Measurements from ENCODE around the gene OPTC. TPM values are rescaled to one million over a fixed set of nuclear protein-coding genes. Genes with fewer than 3 reads are reported as not detected.
A peak's percentile ranks its signal among the peaks of the same experiment; 100 is the strongest.

Gene OPTC
- polyA plus RNA-seq, 2 of the 4 experiments (the other 2 are of a cell fraction), result not detected

DNA sequence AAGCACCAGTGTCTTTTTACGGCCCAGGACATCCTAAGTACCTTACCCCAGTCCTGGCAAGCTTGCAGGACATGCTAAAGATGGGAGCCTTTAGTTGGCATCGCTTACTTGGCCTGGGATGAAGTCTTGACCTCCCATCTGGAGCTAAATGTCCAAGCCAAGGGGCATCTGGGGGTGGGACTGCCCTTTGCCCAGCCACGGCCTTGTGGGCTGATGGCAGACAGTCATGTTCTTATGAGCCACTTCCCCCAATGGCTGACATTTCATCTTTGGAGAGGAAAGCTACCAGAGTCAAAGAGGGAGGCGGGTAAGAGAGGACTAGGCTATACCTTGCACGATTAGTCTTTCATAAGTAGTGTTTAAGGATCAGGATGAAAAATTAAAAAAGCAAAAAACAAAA is 32.2 kb downstream of the OPTC start:
- POLR2A ChIA-PET, result interaction anchor here (0.6 kb wide), 2 partner anchors 100 to 277 kb away, joined by 4 to 6 read pairs; partner anchors contain the start of gene ATP2B4
- WGBS (ENCODE audit: missing lambda C conversion rate), result 85% methylated on average over 5 of the region's 5 CpGs
- ATAC-seq (no peak), DNase-seq (ENCODE audit: low read depth in 1 of 2, low spot score in 1 of 2) (no peak), FAIRE-seq (no peak)
- Histone ChIP-seq H3K4me1 (peaks cover 18% of the 10 kb centered on the region), H3K27ac (peak overlapping the region; percentile 43 to 75; a peak in 5 of 6 replicates), H3K4me3 (no peak overlapping the region), H3K4me2 (peak overlapping the region; percentile 33; the same call in 2 of the 3 replicates), H3K9me3 (no peaks in the 10 kb centered on the region)
- CTCF ChIA-PET, result interaction anchor here (1.3 to 2.4 kb wide), 4 partner anchors 11 to 176 kb away, joined by 3 to 13 read pairs (median 5); no protein-coding TSS in a partner anchor
- TF ChIP-seq KDM5A (IDR thresholded peaks at IDR 0.05) (no peak), MAFK (IDR thresholded peaks at IDR 0.05; ENCODE audit: partially characterized antibody) (no peak), FOSB (CRISPR knock-in tag; IDR thresholded peaks at IDR 0.05) (no peak), EP300 (IDR thresholded peaks at IDR 0.05) (no peak), CBX8 (IDR thresholded peaks at IDR 0.05) (no peak), FOXS1 (CRISPR knock-in tag; IDR thresholded peaks at IDR 0.05) (no peak), POLR2A (IDR thresholded peaks at IDR 0.05; ENCODE audit: low read length) (no peak), NPAS2 (CRISPR knock-in tag; IDR thresholded peaks at IDR 0.05; ENCODE audit: borderline replicate concordance) (no peak), EHMT2 (IDR thresholded peaks at IDR 0.05; ENCODE audit: low read depth) (no peak), ZFP36 (IDR thresholded peaks at IDR 0.05; ENCODE audit: borderline replicate concordance, partially characterized antibody) (no peak), HDAC2 (IDR thresholded peaks at IDR 0.05) (no peak), ZNF302 (CRISPR knock-in tag; IDR thresholded peaks at IDR 0.05) (no peak), HOXA7 (CRISPR knock-in tag; IDR thresholded peaks at IDR 0.05) (no peak)
- TF ChIP-seq, protein P1, sequence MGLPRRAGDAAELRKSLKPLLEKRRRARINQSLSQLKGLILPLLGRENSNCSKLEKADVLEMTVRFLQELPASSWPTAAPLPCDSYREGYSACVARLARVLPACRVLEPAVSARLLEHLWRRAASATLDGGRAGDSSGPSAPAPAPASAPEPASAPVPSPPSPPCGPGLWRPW (IDR thresholded peaks at IDR 0.05), result no peak
- TF ChIP-seq, protein P2, sequence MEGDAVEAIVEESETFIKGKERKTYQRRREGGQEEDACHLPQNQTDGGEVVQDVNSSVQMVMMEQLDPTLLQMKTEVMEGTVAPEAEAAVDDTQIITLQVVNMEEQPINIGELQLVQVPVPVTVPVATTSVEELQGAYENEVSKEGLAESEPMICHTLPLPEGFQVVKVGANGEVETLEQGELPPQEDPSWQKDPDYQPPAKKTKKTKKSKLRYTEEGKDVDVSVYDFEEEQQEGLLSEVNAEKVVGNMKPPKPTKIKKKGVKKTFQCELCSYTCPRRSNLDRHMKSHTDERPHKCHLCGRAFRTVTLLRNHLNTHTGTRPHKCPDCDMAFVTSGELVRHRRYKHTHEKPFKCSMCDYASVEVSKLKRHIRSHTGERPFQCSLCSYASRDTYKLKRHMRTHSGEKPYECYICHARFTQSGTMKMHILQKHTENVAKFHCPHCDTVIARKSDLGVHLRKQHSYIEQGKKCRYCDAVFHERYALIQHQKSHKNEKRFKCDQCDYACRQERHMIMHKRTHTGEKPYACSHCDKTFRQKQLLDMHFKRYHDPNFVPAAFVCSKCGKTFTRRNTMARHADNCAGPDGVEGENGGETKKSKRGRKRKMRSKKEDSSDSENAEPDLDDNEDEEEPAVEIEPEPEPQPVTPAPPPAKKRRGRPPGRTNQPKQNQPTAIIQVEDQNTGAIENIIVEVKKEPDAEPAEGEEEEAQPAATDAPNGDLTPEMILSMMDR (IDR thresholded peaks at IDR 0.05), result no peak
- TF ChIP-seq, protein P3, sequence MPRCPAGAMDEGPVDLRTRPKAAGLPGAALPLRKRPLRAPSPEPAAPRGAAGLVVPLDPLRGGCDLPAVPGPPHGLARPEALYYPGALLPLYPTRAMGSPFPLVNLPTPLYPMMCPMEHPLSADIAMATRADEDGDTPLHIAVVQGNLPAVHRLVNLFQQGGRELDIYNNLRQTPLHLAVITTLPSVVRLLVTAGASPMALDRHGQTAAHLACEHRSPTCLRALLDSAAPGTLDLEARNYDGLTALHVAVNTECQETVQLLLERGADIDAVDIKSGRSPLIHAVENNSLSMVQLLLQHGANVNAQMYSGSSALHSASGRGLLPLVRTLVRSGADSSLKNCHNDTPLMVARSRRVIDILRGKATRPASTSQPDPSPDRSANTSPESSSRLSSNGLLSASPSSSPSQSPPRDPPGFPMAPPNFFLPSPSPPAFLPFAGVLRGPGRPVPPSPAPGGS (IDR thresholded peaks at IDR 0.05), result no peak

DNA sequence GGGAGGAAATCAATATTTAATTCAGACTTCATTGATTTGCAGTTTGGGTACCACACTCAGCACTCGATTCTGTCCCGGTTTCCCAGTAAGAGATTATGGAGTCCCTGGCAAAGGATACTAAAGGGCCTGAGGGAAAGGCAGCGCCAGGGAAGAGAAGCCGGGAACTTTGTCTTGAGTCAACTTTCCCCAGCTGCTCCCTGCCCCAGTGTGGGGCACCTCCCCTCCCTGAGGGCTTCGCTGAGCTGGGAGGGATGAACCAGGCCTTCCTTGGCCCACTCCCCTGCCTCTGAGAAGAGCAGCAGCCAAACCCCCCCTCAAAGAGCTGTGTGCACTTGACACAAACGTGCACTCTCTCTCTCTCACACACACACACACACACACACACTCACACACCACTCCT is 32.6 kb downstream of the OPTC start:
- Histone ChIP-seq H3K4me1 (peaks cover 14% of the 10 kb centered on the region), H3K4me2 (peak overlapping the region; percentile 33; the same call in 2 of the 3 replicates), H3K9me3 (no peaks in the 10 kb centered on the region), H3K4me3 (no peak overlapping the region), H3K27ac (peak overlapping the region; percentile 43 to 75; a peak in 5 of 6 replicates)
- POLR2A ChIA-PET, result interaction anchor here (0.6 kb wide), 2 partner anchors 199 to 276 kb away, joined by 4 read pairs; no protein-coding TSS in a partner anchor
- 42% methylated on average over 6 of the region's 6 CpGs for WGBS (ENCODE audit: missing lambda C conversion rate)
- no peak for TF ChIP-seq NPAS2 (CRISPR knock-in tag; IDR thresholded peaks at IDR 0.05; ENCODE audit: borderline replicate concordance)
- TF ChIP-seq POLR2A (IDR thresholded peaks at IDR 0.05; ENCODE audit: low read length), result no peak
- no peak for TF ChIP-seq BHLHE40 (IDR thresholded peaks at IDR 0.05; ENCODE audit: low read depth, low read length)
- TF ChIP-seq HOXB13 (CRISPR knock-in tag; IDR thresholded peaks at IDR 0.05; ENCODE audit: low read depth), result no peak
- FAIRE-seq (no peak), DNase-seq (ENCODE audit: low read depth in 1 of 2, low spot score in 1 of 2) (no peak), ATAC-seq (peak in 1 of 2 experiments; percentile 50; a peak in 3 of 6 replicates)
- CTCF ChIA-PET, result interaction anchor here (0.6 to 2.4 kb wide), 3 partner anchors 22 to 377 kb away, joined by 3 to 13 read pairs (median 3); no protein-coding TSS in a partner anchor

DNA sequence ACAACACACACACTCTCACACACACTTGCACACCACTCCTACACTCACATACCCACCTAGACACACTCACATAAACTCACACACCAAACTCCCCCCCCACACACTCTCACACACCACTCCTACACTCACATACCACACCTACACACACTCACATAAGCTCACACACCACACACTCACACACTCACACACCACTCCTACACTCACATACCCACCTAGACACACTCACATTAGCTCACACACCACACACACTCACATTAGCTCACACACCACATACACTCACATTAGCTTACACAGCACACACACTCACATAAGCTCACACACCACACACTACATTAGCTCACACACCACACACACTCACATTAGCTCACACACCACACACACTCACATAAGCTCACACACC is 33.1 kb downstream of the OPTC start:
- H3K4me2 ChIP-seq, result no peak overlapping the region; the same call in 2 of the 3 replicates
- no peaks in the 10 kb centered on the region for H3K9me3 ChIP-seq
- peak overlapping the region; percentile 43 to 75; a peak in 5 of 6 replicates for H3K27ac ChIP-seq
- CTCF ChIA-PET, result interaction anchor here (0.6 to 2.4 kb wide), 2 partner anchors 22 to 376 kb away, joined by 3 to 13 read pairs; no protein-coding TSS in a partner anchor
- no peak overlapping the region for H3K4me3 ChIP-seq
- POLR2A ChIA-PET, result interaction anchor here (0.6 kb wide), 1 partner anchor 199 kb away, joined by 4 read pairs; no protein-coding TSS in a partner anchor
- FAIRE-seq (peak; percentile 49), DNase-seq (ENCODE audit: low read depth in 1 of 2, low spot score in 1 of 2) (no peak), ATAC-seq (no peak)
- H3K4me1 ChIP-seq, result peaks cover 13% of the 10 kb centered on the region
- TF ChIP-seq, protein P2 (IDR thresholded peaks at IDR 0.05), result no peak
- no peak for TF ChIP-seq TP53 (CRISPR knock-in tag; IDR thresholded peaks at IDR 0.05)
- TF ChIP-seq, protein P4, sequence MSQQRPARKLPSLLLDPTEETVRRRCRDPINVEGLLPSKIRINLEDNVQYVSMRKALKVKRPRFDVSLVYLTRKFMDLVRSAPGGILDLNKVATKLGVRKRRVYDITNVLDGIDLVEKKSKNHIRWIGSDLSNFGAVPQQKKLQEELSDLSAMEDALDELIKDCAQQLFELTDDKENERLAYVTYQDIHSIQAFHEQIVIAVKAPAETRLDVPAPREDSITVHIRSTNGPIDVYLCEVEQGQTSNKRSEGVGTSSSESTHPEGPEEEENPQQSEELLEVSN (IDR thresholded peaks at IDR 0.05; ENCODE audit: borderline replicate concordance, low read depth), result no peak
- TF ChIP-seq ZSCAN20 (CRISPR knock-in tag; IDR thresholded peaks at IDR 0.05), result no peak
- TF ChIP-seq, protein P5, sequence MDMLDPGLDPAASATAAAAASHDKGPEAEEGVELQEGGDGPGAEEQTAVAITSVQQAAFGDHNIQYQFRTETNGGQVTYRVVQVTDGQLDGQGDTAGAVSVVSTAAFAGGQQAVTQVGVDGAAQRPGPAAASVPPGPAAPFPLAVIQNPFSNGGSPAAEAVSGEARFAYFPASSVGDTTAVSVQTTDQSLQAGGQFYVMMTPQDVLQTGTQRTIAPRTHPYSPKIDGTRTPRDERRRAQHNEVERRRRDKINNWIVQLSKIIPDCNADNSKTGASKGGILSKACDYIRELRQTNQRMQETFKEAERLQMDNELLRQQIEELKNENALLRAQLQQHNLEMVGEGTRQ (IDR thresholded peaks at IDR 0.05), result no peak
- no peak for TF ChIP-seq JUNB (IDR thresholded peaks at IDR 0.05)

Data from A549 (cell line).